T-helper 9 cell (primary cell): Measurements from ENCODE around the gene COG1.

Source experiments
- DNase-seq: peaks from one replicate; pipeline ENCODE4 v3.0.0-alpha.2; 2020

Gene COG1

GRCh38 chr17:73199751-73200317, 7.0 kb downstream of the COG1 start:
- no peak for DNase-seq

GRCh38 chr17:73200476-73200875, 7.6 kb downstream of the COG1 start:
- DNase-seq, result no peak

GRCh38 chr17:73201215-73202069, 8.6 kb downstream of the COG1 start:
- no peak for DNase-seq

DNA sequence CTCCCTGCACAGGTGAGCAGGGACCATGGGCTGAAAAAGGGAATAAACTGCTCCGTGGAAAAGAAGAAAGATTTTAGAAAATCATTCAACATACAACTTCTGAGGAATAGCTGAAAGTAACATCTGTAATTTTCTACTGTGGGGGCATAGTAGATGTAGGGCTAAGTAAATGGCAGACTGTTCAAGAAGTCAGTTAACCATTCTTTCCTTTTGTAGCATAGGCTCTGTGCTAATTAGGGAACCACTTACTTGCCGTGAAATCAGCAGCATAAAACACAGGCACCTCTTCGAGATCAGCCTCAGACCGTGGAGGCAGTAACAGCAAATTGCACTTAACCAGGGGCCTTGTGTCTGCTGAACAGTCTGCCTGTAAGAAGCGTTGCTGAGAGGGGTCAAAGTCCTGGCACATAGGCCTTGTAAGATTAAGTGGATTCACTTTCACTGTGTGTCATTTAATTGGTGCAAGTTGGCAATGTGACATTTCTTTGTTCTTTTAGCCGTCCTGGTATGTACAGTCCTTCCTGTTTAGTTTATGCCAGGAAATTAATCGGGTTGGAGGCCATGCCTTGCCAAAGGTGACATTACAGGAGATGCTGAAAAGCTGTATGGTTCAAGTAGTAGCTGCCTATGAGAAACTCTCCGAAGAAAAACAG, 10.4 kb downstream of the COG1 start:
- DNase-seq, result no peak

GRCh38 chr17:73203788-73204479, 11.1 kb downstream of the COG1 start:
- peak; percentile 14 for DNase-seq

DNA sequence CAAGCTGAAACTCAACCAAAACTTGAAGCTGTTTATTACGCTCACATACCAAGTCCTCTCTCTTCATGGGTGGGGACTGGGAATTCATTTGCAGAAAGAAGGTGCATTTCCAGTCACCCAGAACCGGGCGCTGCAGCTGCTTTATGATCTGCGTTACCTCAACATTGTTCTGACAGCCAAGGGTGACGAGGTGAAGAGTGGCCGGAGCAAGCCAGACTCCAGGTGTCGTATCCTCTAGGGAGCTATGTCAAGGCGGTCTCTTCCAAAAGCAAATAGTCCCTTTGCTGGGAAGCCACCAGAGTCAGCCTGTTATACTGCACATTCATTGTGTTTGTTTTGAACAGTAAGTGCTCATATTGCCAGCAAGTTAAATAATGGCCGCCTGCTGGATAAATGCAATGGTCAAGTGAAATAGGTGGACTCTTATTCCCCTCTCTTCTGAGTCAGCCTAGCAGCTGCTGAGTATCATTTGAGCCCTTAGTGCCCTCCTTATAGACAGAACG, 12.7 kb downstream of the COG1 start:
- DNase-seq, result no peak

- DNase-seq, result no peak
Measured at GRCh38 chr17:73208139-73208827, 15.4 kb downstream of the COG1 start.

- DNase-seq, result no peak
Measured at GRCh38 chr17:73209436-73209835, 16.6 kb downstream of the COG1 start.

GRCh38 chr17:73210002-73210678, 17.3 kb downstream of the COG1 start:
- no peak for DNase-seq

DNA sequence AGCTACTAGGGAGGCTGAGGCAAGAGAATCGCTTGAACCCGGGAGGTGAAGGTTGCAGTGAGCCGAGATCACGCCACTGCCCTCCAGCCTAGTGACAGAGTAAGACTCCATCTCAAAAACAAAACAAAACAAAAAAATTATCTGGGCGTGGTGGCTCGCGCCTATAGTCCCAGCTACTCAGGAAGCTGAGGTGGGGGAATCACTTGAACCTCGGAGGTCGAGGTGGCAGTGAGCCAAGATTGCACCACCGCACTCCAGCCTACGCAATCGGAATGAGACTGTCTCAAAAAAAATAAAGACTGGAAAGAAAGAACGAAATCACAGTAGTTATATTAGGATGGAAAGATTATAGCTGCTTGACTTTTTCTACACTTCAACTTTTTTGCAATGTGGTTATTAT, 18.9 kb downstream of the COG1 start:
- peak; percentile 62 for DNase-seq

- DNase-seq, result no peak
Measured at GRCh38 chr17:73214008-73214407, 21.2 kb downstream of the COG1 start.

DNA sequence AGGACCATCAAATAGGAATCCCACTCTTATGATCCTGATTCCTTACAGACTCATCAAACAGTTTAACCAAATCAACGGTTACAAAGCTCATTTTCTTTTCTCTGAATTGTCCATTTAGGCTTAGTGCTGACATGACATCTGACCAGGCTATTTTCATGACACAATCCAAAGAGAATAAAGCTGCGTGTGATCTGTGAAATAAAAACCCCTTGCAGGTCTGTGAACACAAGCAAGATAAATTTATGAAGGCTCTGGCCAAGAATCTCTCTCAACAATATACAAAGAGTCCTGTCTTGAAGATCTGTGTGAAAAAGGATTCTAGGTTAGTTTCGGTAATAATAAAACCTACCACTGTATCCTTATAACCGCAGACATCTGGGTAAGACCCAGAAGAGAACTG, 22.0 kb downstream of the COG1 start:
- no peak for DNase-seq

DNA sequence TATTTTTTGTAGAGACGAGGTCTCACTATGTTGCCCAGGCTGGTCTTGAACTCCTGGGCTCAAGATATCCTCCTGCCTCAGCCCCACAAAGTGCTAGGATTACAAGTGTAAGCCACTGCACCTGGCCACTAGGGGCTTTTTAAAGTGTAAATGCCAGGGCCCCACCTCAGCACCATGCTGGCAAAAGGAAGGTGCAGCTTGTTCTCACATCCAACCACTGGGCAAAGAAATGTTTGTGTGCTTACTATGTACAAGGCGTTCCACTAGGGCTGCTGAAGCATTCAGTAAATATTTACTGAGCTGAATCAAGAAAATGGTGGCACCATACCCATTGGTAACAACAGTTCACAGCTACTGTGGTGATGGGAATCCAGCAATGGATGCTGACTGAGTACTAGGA, 22.6 kb downstream of the COG1 start:
- no peak for DNase-seq

DNA sequence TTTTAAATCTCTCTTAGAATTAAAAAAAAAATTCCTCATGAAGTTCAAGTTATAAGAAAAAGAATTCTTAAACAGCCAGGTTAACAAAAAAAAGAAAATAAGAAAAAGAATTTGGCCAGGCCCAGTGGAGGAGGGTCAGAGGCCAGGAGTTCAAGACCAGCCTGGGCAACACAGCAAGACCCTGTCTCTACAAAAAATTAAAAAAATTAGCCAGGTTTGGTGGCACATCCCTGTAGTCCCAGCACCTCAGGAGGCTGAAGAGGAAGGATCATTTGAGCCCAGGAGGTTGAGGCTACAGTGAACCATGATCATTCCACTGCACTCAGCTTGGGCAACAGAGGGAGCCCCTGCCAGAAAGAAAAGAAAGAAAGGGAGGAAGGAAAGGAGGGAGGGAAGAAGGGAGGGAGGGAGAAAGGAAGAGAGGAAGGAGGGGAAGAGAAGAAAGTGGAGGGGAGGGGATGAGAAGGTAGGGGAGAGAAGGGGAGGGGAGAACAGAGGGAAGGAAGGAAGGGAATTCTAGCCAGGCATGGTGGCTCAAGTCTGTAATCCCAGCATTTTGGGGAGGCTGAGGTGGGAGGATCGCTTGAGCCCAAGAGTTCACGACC, 30.9 kb downstream of the COG1 start:
- DNase-seq, result no peak

DNA sequence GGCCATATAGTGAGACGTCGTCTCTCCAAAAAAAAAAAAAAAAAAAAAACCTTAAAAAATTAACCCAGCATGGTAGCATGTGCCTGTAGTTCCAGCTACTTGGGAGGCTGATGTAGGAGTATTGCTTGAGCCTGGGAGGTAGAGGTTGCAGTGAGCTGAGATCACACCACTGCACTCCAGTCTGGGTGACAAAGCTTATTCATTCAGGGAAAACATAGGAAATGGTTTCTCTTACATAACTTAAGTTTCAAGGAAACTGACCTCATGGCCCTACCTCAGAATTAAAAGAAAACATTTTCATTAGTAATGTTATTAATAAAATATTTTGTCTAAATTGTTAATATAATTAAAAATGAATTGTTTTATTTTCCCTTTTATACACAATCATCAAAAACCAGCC, 31.4 kb downstream of the COG1 start:
- no peak for DNase-seq

- DNase-seq, result no peak
Measured at GRCh38 chr17:73224663-73225305, 31.9 kb downstream of the COG1 start.

GRCh38 chr17:73226556-73227172, 33.8 kb downstream of the COG1 start:
- no peak for DNase-seq

DNA sequence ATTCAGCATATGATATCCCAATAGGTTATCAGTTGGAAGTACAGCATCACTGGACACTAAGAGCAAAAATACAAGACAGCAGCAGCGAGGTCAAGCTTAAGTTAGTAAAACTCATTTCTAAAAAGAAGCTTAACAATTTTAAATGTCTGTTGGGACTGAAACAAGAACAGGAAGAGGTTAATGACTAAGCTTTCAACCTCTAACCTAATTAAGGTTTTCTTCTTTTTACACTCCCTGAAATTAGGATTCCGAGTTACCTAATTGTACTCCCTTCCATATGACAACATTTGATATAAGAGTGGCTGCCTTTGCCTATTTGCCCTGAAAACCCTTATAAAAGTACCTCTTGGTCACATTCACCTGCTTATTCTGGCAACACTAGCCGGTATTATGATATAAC, 34.5 kb downstream of the COG1 start:
- no peak for DNase-seq

DNA sequence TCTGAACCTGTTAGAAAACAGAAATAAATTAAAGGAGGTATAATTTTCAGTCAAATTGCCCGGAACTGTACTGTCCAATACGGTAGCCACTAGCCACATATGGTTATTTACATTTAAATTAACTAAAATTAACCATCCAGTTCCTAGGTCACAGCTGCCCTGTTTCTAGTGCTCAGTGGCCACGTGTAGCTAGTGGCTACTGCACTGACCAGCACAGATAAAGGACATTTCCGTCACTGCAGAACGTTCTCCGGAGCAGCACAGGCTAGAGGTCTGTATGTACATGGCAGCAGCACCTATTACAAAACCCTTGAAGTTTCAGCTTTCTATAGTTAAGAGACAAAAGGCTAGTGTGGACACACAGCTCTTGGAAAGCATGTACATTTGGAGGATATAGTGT, 35.1 kb downstream of the COG1 start:
- no peak for DNase-seq

DNA sequence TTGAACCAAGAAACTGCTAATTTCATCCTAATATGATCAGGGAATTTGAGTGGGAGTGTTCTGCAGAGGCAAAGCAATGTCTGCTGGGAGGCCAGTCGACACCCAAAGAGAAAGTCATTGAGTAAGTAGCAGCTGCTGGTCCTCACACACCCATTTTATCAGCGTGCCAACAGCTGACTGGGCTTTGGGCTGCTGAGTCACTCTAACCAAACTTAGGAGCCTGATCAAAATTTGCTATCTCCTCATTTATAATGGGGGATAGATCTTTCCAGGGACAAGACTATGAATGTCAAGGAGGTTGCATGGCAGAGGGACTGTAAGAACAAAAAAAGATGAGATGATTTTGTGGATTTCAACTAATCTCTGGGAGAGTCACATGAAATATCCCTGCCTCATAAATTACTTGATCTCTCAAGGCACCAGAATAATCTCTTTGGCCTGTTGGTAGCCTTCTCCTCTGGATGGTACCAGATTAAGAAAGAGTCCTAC, 35.9 kb downstream of the COG1 start:
- DNase-seq, result no peak
